Activated CD8-positive, alpha-beta T cell treated with anti-CD3 and anti-CD28 coated beads for 36 hours (primary cell): ENCODE measurements around the gene PPP2R2C. TPM values are rescaled to one million over a fixed set of nuclear protein-coding genes. Genes with fewer than 3 reads are reported as not detected.

Source experiments
- ATAC-seq: fragments of 200-7000 bp; cut with Tn5 transposase; one replicate; pipeline ENCODE4 v1.10.0; 2021; ENCODE audit warnings: mild to moderate bottlenecking, moderate library complexity
- CTCF ChIA-PET: fragments of 350-600 bp; sonication (Branson Sonifier 250); formaldehyde crosslinking; loops from one replicate; lab custom pipeline; 2021; ENCODE audit warnings: antibody characterized with exemption; lab: Charles Lee
- POLR2A ChIA-PET: fragments of 350-600 bp; sonication (Branson Sonifier 250); formaldehyde crosslinking; loops from one replicate; lab custom pipeline; 2021; ENCODE audit warnings: antibody characterized with exemption; lab: Charles Lee
- DNase-seq: peaks from one replicate; pipeline ENCODE4 v3.0.0-alpha.2; 2020
- H3K27ac Mint-ChIP-seq: one replicate; pipeline ENCODE4 v1.8.0; 2021; ENCODE audit warnings: mild to moderate bottlenecking, mixed read lengths
- H3K27me3 Mint-ChIP-seq: one replicate; pipeline ENCODE4 v1.8.0; 2021; ENCODE audit warnings: mixed read lengths
- H3K36me3 Mint-ChIP-seq: one replicate; pipeline ENCODE4 v1.8.0; 2021; ENCODE audit warnings: low read depth, mixed read lengths
- H3K4me1 Mint-ChIP-seq: one replicate; pipeline ENCODE4 v1.8.0; 2021; ENCODE audit warnings: low read depth, mixed read lengths
- H3K4me3 Mint-ChIP-seq: one replicate; pipeline ENCODE4 v1.8.0; 2021; ENCODE audit warnings: mild to moderate bottlenecking, moderate library complexity, mixed read lengths
- H3K9me3 Mint-ChIP-seq: one replicate; pipeline ENCODE4 v1.8.0; 2021; ENCODE audit warnings: mixed read lengths
- CTCF ChIP-seq: fragments of 200-600 bp; IDR thresholded peaks from one replicate; pipeline ENCODE4 v1.8.0; 2022; ENCODE audit warnings: antibody characterized with exemption, mild to moderate bottlenecking
- intact Hi-C: fragments of 100-400 bp; cut with micrococcal nuclease; formaldehyde crosslinking; loops from one replicate; pipeline ENCODE4 v1.10.0; 2022
- total RNA-seq, 2 experiments: library from RNA; stranded (reverse); gene quantifications; one replicate each; pipeline ENCODE4 v1.2.3, GENCODE V29; 2021

Gene PPP2R2C
- total RNA-seq, 2 experiments from 2014 or later: not detected

GRCh38 chr4:6473264-6474052 lies 1.0 kb upstream of the PPP2R2C start:
- CTCF ChIA-PET: interaction anchor here (1.1 kb wide), 1 partner anchor 626 kb away, joined by 3 read pairs; no protein-coding TSS in a partner anchor
- H3K27ac Mint-ChIP-seq: no peak overlapping the region
- POLR2A ChIA-PET: interaction anchor here (0.6 kb wide), 3 partner anchors 11 to 169 kb away, joined by 3 to 4 read pairs (median 3); no protein-coding TSS in a partner anchor
- H3K27me3 Mint-ChIP-seq: peaks cover 45% of the 10 kb centered on the region
- H3K4me3 Mint-ChIP-seq: no peak overlapping the region
- no peaks in the 10 kb centered on the region for H3K9me3 Mint-ChIP-seq
- ATAC-seq: no peak
- no peaks in the 10 kb centered on the region for H3K4me1 Mint-ChIP-seq
- no peak for DNase-seq
- no peak for TF ChIP-seq CTCF
- intact Hi-C loops: no loop called here
- H3K36me3 Mint-ChIP-seq: no peaks in the 10 kb centered on the region

- no peaks in the 10 kb centered on the region for H3K36me3 Mint-ChIP-seq
- CTCF ChIA-PET: no interaction called here
- H3K4me1 Mint-ChIP-seq: no peaks in the 10 kb centered on the region
- no peak overlapping the region for H3K4me3 Mint-ChIP-seq
- ATAC-seq (no peak), DNase-seq (no peak)
- POLR2A ChIA-PET: interaction anchor here (0.6 kb wide), 1 partner anchor 67 kb away, joined by 3 read pairs; no protein-coding TSS in a partner anchor
- no peaks in the 10 kb centered on the region for H3K9me3 Mint-ChIP-seq
- H3K27ac Mint-ChIP-seq: no peak overlapping the region
- H3K27me3 Mint-ChIP-seq: peaks cover 49% of the 10 kb centered on the region
- TF ChIP-seq CTCF: no peak
- intact Hi-C loops: no loop called here
Observed at GRCh38 chr4:6472008-6472386, 417 bp downstream of the PPP2R2C start.

- no peaks in the 10 kb centered on the region for H3K9me3 Mint-ChIP-seq
- intact Hi-C loops: no loop called here
- POLR2A ChIA-PET: interaction anchor here (0.6 kb wide), 1 partner anchor 66 kb away, joined by 3 read pairs; no protein-coding TSS in a partner anchor
- H3K27ac Mint-ChIP-seq: no peak overlapping the region
- CTCF ChIA-PET: no interaction called here
- no peak for ATAC-seq
- H3K4me3 Mint-ChIP-seq: no peak overlapping the region
- H3K27me3 Mint-ChIP-seq: peaks cover 49% of the 10 kb centered on the region
- H3K36me3 Mint-ChIP-seq: no peaks in the 10 kb centered on the region
- TF ChIP-seq CTCF: no peak
- H3K4me1 Mint-ChIP-seq: no peaks in the 10 kb centered on the region
- no peak for DNase-seq
Observed at GRCh38 chr4:6471307-6472007, 957 bp downstream of the PPP2R2C start.

- H3K4me1 Mint-ChIP-seq: no peaks in the 10 kb centered on the region
- DNase-seq (peak; percentile 12), ATAC-seq (peak; percentile 60)
- POLR2A ChIA-PET: no interaction called here
- peaks cover 49% of the 10 kb centered on the region for H3K27me3 Mint-ChIP-seq
- TF ChIP-seq CTCF: no peak
- H3K36me3 Mint-ChIP-seq: no peaks in the 10 kb centered on the region
- intact Hi-C loops: no loop called here
- CTCF ChIA-PET: no interaction called here
- H3K27ac Mint-ChIP-seq: no peak overlapping the region
- H3K4me3 Mint-ChIP-seq: no peak overlapping the region
- H3K9me3 Mint-ChIP-seq: no peaks in the 10 kb centered on the region
Observed at GRCh38 chr4:6470502-6471306, 1.7 kb downstream of the PPP2R2C start.
